Nephron (organoid): ENCODE results near the gene ME3.

Experiments
- H3K27ac Mint-ChIP-seq, 3 experiments: 2 replicates each; pipeline ENCODE4 v1.8.0; 2020; ENCODE audit warnings: mixed read lengths in 3 of 3, mild to moderate bottlenecking in 2 of 3, moderate library complexity in 1 of 3
- H3K27me3 Mint-ChIP-seq: 2 replicates; pipeline ENCODE4 v1.8.0; 2021; ENCODE audit warnings: low read depth, mild to moderate bottlenecking, moderate library complexity, mixed read lengths
- H3K36me3 Mint-ChIP-seq: 2 replicates; pipeline ENCODE4 v1.8.0; 2020; ENCODE audit warnings: low read depth, mixed read lengths
- H3K4me1 Mint-ChIP-seq: 2 replicates; pipeline ENCODE4 v1.8.0; 2020; ENCODE audit warnings: mixed read lengths
- H3K4me3 Mint-ChIP-seq, 3 experiments: 2 replicates each; pipeline ENCODE4 v1.8.0; 2020; ENCODE audit warnings: mild to moderate bottlenecking in 3 of 3, mixed read lengths in 3 of 3, moderate library complexity in 2 of 3
- H3K9me3 Mint-ChIP-seq: 2 replicates; pipeline ENCODE4 v1.8.0; 2020; ENCODE audit warnings: mixed read lengths
- TF ChIP-seq, protein P1 (sequence below), 3 experiments: fragments of 200-600 bp; sonication (generic); IDR thresholded peaks; one replicate each; pipeline ENCODE4 v1.5.0; 2021; ENCODE audit warnings: antibody characterized with exemption in 3 of 3; ENCODE audit not compliant: unreplicated experiment in 3 of 3

ME3 gene

DNA sequence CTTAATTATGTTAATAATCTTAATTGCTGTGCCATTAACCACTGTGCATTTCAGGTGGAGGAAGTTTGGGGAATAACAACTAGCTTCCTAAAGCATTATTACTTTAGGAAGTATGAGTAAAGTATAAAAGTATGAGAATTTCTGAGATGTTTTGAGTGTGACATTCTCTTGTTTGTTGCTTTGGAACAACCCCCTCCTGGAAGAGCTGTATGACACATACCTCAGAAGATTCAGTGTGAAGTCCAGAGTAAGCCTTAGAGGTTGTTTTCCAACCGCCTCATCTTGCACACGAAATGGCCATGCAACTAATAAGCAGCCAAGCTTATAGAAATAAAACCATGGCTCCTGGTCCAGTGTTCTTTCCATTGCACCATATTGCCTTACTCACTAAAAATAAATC, 276.0 kb downstream of the ME3 start:
- H3K27me3 Mint-ChIP-seq: no peaks in the 10 kb centered on the region
- no peak overlapping the region for H3K4me3 Mint-ChIP-seq
- no peak overlapping the region for H3K27ac Mint-ChIP-seq
- H3K4me1 Mint-ChIP-seq: no peaks in the 10 kb centered on the region
- H3K9me3 Mint-ChIP-seq: no peaks in the 10 kb centered on the region
- no peaks in the 10 kb centered on the region for H3K36me3 Mint-ChIP-seq
- TF ChIP-seq, protein P1, sequence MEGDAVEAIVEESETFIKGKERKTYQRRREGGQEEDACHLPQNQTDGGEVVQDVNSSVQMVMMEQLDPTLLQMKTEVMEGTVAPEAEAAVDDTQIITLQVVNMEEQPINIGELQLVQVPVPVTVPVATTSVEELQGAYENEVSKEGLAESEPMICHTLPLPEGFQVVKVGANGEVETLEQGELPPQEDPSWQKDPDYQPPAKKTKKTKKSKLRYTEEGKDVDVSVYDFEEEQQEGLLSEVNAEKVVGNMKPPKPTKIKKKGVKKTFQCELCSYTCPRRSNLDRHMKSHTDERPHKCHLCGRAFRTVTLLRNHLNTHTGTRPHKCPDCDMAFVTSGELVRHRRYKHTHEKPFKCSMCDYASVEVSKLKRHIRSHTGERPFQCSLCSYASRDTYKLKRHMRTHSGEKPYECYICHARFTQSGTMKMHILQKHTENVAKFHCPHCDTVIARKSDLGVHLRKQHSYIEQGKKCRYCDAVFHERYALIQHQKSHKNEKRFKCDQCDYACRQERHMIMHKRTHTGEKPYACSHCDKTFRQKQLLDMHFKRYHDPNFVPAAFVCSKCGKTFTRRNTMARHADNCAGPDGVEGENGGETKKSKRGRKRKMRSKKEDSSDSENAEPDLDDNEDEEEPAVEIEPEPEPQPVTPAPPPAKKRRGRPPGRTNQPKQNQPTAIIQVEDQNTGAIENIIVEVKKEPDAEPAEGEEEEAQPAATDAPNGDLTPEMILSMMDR (IDR thresholded peaks at IDR 0.05; ENCODE audit: unreplicated experiment in 3 of 3): no peak

DNA sequence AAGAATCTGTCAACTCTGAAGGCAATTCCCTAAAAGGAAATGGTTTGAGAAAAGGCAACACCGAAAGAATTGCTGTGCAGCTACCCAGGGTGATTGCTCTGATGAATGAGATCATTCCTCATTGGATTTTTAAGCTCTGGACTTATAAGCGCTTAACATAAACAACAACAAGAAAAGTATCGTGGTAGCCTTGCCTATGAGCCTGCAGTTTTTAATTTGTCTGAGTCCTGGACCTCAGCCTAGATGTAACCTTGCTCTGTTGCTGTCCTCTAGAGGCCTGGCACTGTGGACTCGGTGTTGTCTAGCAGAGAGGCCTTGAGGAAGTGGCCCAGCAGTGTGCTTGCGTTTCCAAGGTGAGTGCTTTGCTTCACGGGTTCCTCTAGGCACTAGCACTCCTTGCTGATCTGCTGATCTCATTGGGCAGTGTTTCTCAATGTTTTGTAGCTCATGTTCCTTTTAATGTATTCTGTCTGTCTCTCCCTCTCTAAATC, 277.3 kb downstream of the ME3 start:
- Mint-ChIP-seq H3K9me3 (no peaks in the 10 kb centered on the region), H3K4me1 (no peaks in the 10 kb centered on the region), H3K27me3 (no peaks in the 10 kb centered on the region), H3K4me3 (no peak overlapping the region), H3K36me3 (no peaks in the 10 kb centered on the region), H3K27ac (peak overlapping the region; percentile 15 to 35 (median 34))
- TF ChIP-seq, protein P1 (IDR thresholded peaks at IDR 0.05; ENCODE audit: unreplicated experiment in 3 of 3): no peak
